H1 (cell line): ENCODE measurements around the gene CNTNAP3B. TPM values are rescaled to one million over a fixed set of nuclear protein-coding genes. Genes with fewer than 3 reads are reported as not detected.
"Not testable (repeated sequence)": the region's sequence is repeated elsewhere in the genome, so short reads cannot be mapped to it uniquely, and the experiment has no call there.

ENCODE experiments used
- CTCF ChIA-PET: fragments of 300-600 bp; sonication (Branson Sonifier 250); formaldehyde crosslinking; loops from one replicate; lab custom pipeline; 2021; ENCODE audit not compliant: partially characterized antibody; lab: Charles Lee
- POLR2A ChIA-PET: fragments of 300-600 bp; sonication (Branson Sonifier 250); formaldehyde crosslinking; loops from one replicate; lab custom pipeline; 2021; ENCODE audit warnings: inconsistent platforms; ENCODE audit not compliant: partially characterized antibody; lab: Charles Lee
- DNase-seq, 2 experiments: peaks; one replicate each; pipeline versions ENCODE4 v3.0.0 to v3.0.0-alpha.2; 2010 to 2022; ENCODE audit warnings: low spot score in 2 of 2, low read depth in 1 of 2, mixed read lengths in 1 of 2
- FAIRE-seq: peaks from 2 replicates; lab custom pipeline; 2011; peaks lifted over from hg19 to GRCh38; lab: Jason Lieb, UNC
- H2AFZ ChIP-seq: 2 replicates; pipeline ENCODE4 v1.8.1; 2012; ENCODE audit warnings: low read length, inconsistent platforms
- H2AK5ac ChIP-seq: 2 replicates; pipeline ENCODE4 v1.6.1; 2013; ENCODE audit warnings: low read depth, low read length
- H2BK120ac ChIP-seq: replicated peaks from 2 replicates; pipeline ENCODE3; 2013; ENCODE audit warnings: low read depth, low read length, inconsistent platforms
- H2BK12ac ChIP-seq: 2 replicates; pipeline ENCODE4 v1.6.1; 2013; ENCODE audit warnings: low read depth, low read length
- H2BK15ac ChIP-seq: 2 replicates; pipeline ENCODE4 v1.6.1; 2013; ENCODE audit warnings: low read length
- H2BK20ac ChIP-seq: 2 replicates; pipeline ENCODE4 v1.6.1; 2013; ENCODE audit warnings: low read length
- H2BK5ac ChIP-seq: 2 replicates; pipeline ENCODE4 v1.6.1; 2013; ENCODE audit warnings: low read depth, low read length
- H3K14ac ChIP-seq: 2 replicates; pipeline ENCODE4 v1.6.1; 2013; ENCODE audit warnings: inconsistent platforms; ENCODE audit not compliant: insufficient read length
- H3K18ac ChIP-seq: 2 replicates; pipeline ENCODE4 v1.6.1; 2013; ENCODE audit warnings: low read length; ENCODE audit errors: extremely low read depth
- H3K23ac ChIP-seq: 2 replicates; pipeline ENCODE4 v1.6.1; 2013; ENCODE audit warnings: inconsistent platforms; ENCODE audit not compliant: insufficient read length
- H3K23me2 ChIP-seq: 2 replicates; pipeline ENCODE4 v1.6.1; 2013; ENCODE audit warnings: low read depth, low read length
- H3K27ac ChIP-seq: 2 replicates; pipeline ENCODE4 v1.6.1; 2011; ENCODE audit warnings: low read depth, low read length, inconsistent platforms
- H3K27me3 ChIP-seq, 4 experiments: replicated peaks in 1 of 4; 1 replicate in 1 of 4; 2 replicates in 3 of 4; pipeline versions ENCODE4 v1.6.1 to v1.8.1; 2011 to 2013; ENCODE audit warnings: low read length in 3 of 4, mild to moderate bottlenecking in 3 of 4, inconsistent platforms in 2 of 4, mixed read lengths in 2 of 4, moderate library complexity in 1 of 4; ENCODE audit not compliant: control insufficient read depth in 3 of 4, insufficient read depth in 3 of 4; ENCODE audit errors: extremely low read depth in 1 of 4
- H3K36me3 ChIP-seq, 4 experiments: 2 replicates each; pipeline versions ENCODE4 v1.6.1 to v1.8.1; 2011 to 2013; ENCODE audit warnings: mild to moderate bottlenecking in 4 of 4, low read length in 3 of 4, moderate library complexity in 2 of 4, control low read depth in 1 of 4, inconsistent platforms in 1 of 4; ENCODE audit not compliant: insufficient read depth in 4 of 4, control insufficient read depth in 2 of 4
- H3K4ac ChIP-seq: replicated peaks from 2 replicates; pipeline ENCODE3; 2013; ENCODE audit warnings: low read length, low read depth, mixed read lengths, inconsistent platforms; ENCODE audit not compliant: insufficient read length
- H3K4me1 ChIP-seq, 4 experiments: replicated peaks in 1 of 4; 1 replicate in 1 of 4; 2 replicates in 3 of 4; pipeline versions ENCODE4 v1.6.1 to v1.8.1; 2011 to 2013; ENCODE audit warnings: low read length in 3 of 4, inconsistent platforms in 2 of 4, mixed read lengths in 1 of 4; ENCODE audit not compliant: insufficient read depth in 4 of 4, control insufficient read depth in 3 of 4
- H3K4me2 ChIP-seq, 2 experiments: 2 replicates each; pipeline versions ENCODE4 v1.6.1 to v1.8.1; 2011 to 2013; ENCODE audit warnings: low read depth in 2 of 2, low read length in 2 of 2, control low read depth in 1 of 2, inconsistent platforms in 1 of 2, mild to moderate bottlenecking in 1 of 2; ENCODE audit not compliant: insufficient read depth in 1 of 2
- H3K4me3 ChIP-seq, 4 experiments: fragments of 200-600, 300-600 bp in 1 of 4; sonication (generic), shearing (Covaris generic), sonication (Bioruptor Twin) in 1 of 4; 2 replicates each; pipeline versions ENCODE4 v1.5.1 to v1.8.1; 2011 to 2016; ENCODE audit warnings: low read length in 4 of 4, low read depth in 3 of 4, control low read depth in 2 of 4, inconsistent platforms in 2 of 4, mild to moderate bottlenecking in 2 of 4, mixed read lengths in 1 of 4, moderate library complexity in 1 of 4; ENCODE audit not compliant: insufficient read depth in 2 of 4; ENCODE audit errors: extremely low read depth in 1 of 4
- H3K56ac ChIP-seq: replicated peaks from 2 replicates; pipeline ENCODE3; 2013; ENCODE audit warnings: low read depth, mild to moderate bottlenecking, mixed read lengths, low read length, inconsistent platforms; ENCODE audit not compliant: insufficient read length
- H3K79me1 ChIP-seq: 2 replicates; pipeline ENCODE4 v1.6.1; 2013; ENCODE audit warnings: low read depth, low read length, control low read depth
- H3K79me2 ChIP-seq, 2 experiments: 2 replicates each; pipeline versions ENCODE4 v1.6.1 to v1.8.1; 2012 to 2013; ENCODE audit warnings: low read length in 2 of 2, mild to moderate bottlenecking in 2 of 2, inconsistent platforms in 1 of 2; ENCODE audit not compliant: insufficient read depth in 2 of 2, control insufficient read depth in 1 of 2
- H3K9ac ChIP-seq, 4 experiments: replicated peaks in 1 of 4; 1 replicate in 1 of 4; 2 replicates in 3 of 4; pipeline versions ENCODE4 v1.6.1 to v1.8.1; 2011 to 2013; ENCODE audit warnings: low read depth in 3 of 4, low read length in 3 of 4, control low read depth in 2 of 4, mild to moderate bottlenecking in 2 of 4, moderate library complexity in 2 of 4, inconsistent platforms in 1 of 4; ENCODE audit errors: extremely low read depth in 1 of 4
- H3K9me3 ChIP-seq, 2 experiments: 2 replicates each; pipeline versions ENCODE4 v1.6.1 to v1.8.1; 2012 to 2013; ENCODE audit warnings: mild to moderate bottlenecking in 2 of 2, moderate library complexity in 2 of 2, control low read depth in 1 of 2, inconsistent platforms in 1 of 2, low read depth in 1 of 2, low read length in 1 of 2, mixed read lengths in 1 of 2; ENCODE audit not compliant: insufficient read depth in 2 of 2
- H4K20me1 ChIP-seq, 2 experiments: replicated peaks in 1 of 2; 2 replicates each; pipeline versions ENCODE3 to v1.8.1; 2011 to 2013; ENCODE audit warnings: inconsistent platforms in 2 of 2, low read length in 2 of 2, mild to moderate bottlenecking in 1 of 2; ENCODE audit not compliant: insufficient read depth in 2 of 2, control insufficient read depth in 1 of 2
- H4K5ac ChIP-seq: 2 replicates; pipeline ENCODE4 v1.6.1; 2013; ENCODE audit warnings: low read length, low read depth, mixed read lengths, inconsistent platforms; ENCODE audit not compliant: insufficient read length
- H4K8ac ChIP-seq: 2 replicates; pipeline ENCODE4 v1.8.0; 2013; ENCODE audit warnings: mild to moderate bottlenecking, moderate library complexity, low read length, inconsistent platforms; ENCODE audit not compliant: insufficient read depth; ENCODE audit errors: extremely low read depth
- H4K91ac ChIP-seq: replicated peaks from 2 replicates; pipeline ENCODE3; 2013; ENCODE audit warnings: low read length, mixed read lengths, inconsistent platforms; ENCODE audit not compliant: insufficient read length
- WGBS, 2 experiments: shearing (Covaris generic) in 1 of 2; methylation state at CpG; one replicate each; pipeline versions ENCODE4 v1.1.6 to v1.1.7; 2013 to 2015; ENCODE audit warnings: low lambda C conversion rate in 2 of 2, mixed read lengths in 2 of 2, inconsistent platforms in 1 of 2, low coverage in 1 of 2, missing lambda C conversion rate in 1 of 2; ENCODE audit not compliant: insufficient replicate concordance in 2 of 2, insufficient coverage in 1 of 2, insufficient read length in 1 of 2; ENCODE audit errors: extremely low coverage in 1 of 2, missing lambda C conversion rate in 1 of 2; 5-methylcytosine and 5-hydroxymethylcytosine counted together
- polyA plus RNA-seq, 7 experiments: library from polyadenylated mRNA; depleted of rRNA in 3 of 7; stranded (reverse) in 5 of 7; unstranded in 2 of 7; fragments of >200 nt in 5 of 7; fragments of 200-250 nt in 2 of 7; gene quantifications; 1 replicate in 5 of 7; 2 replicates in 1 of 7; 4 replicates in 1 of 7; pipeline versions ENCODE4 v1.2.1 to v1.2.3, GENCODE V29; 2011 to 2013; ENCODE audit warnings: missing spikeins in 2 of 7, mixed read lengths in 2 of 7
- total RNA-seq: library from RNA; stranded (reverse); fragmentation: NEBNext Ultra II Directional; extraction: Animal tissue kit (Norgen Biotek cat#: 25700); gene quantifications from 2 replicates; pipeline ENCODE4 v1.2.1, GENCODE V29; 2021

The CNTNAP3B gene
- total and polyA plus RNA-seq, 2 of the 8 experiments (the other 6 are each of a cell fraction or from before 2014, with no cell fraction given), result 1.3 to 2.9 TPM

DNA sequence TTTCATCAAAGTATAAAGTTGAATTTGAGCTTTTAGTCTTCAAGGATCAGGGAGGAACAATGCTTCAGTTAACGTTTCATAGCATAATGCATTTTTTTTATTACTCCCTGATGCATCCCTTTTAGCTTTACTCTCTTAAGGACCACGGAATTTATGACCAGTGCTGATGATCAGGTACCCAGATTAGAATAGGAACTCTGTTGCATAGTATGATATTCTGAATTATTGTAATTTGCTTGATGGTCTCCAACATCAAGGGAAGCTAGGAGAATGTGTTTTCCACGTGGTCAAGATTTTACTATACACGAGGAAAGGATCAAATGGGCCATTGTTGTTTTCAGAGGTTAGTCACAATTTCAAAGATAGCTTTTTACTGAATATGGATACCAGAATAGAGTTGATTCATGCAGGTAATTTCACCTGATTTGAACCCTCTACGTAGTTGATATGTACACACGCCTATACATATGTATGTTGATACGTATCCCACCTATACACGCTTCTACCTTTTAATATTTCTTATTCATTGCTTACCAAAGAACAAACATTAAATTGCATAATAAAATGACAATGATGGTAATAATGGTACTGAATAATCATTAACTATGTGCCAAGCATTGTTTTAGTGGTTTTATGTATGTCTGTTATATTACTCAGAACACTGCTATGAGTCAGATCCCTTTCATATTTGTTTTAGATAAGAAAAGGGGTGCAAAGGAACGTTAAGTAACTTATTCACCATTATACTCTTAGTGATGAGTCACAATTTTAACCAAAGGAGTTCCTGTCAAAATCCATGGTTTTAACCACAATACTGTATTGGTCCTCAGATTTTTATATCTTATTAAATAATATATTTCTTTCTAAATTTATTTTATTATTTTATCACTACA, 277.1 kb downstream of the CNTNAP3B start:
- H3K4ac ChIP-seq, H3K9me3 ChIP-seq, H3K23ac ChIP-seq, H3K56ac ChIP-seq, H3K4me1 ChIP-seq, H2BK20ac ChIP-seq, H3K79me1 ChIP-seq, H4K20me1 ChIP-seq, H3K79me2 ChIP-seq, H2BK15ac ChIP-seq, H3K23me2 ChIP-seq, H3K14ac ChIP-seq, H2BK5ac ChIP-seq, H3K18ac ChIP-seq, FAIRE-seq, H3K27ac ChIP-seq, H2AFZ ChIP-seq, H2BK12ac ChIP-seq, H2AK5ac ChIP-seq, DNase-seq, POLR2A ChIA-PET, H3K36me3 ChIP-seq, H3K4me3 ChIP-seq, H3K27me3 ChIP-seq, H4K8ac ChIP-seq, H2BK120ac ChIP-seq, H3K4me2 ChIP-seq, H4K5ac ChIP-seq, H4K91ac ChIP-seq, H3K9ac ChIP-seq, CTCF ChIA-PET: not testable (repeated sequence)
- no CpG with 5 or more reads among the region's 9 CpGs for WGBS, 2 experiments

- H3K9ac ChIP-seq, H3K79me1 ChIP-seq, H2BK12ac ChIP-seq, H4K8ac ChIP-seq, H2BK120ac ChIP-seq, H3K79me2 ChIP-seq, H3K4me1 ChIP-seq, H2AK5ac ChIP-seq, H3K18ac ChIP-seq, H3K4me3 ChIP-seq, H3K23me2 ChIP-seq, H3K27me3 ChIP-seq, H3K56ac ChIP-seq, H3K9me3 ChIP-seq, H3K4me2 ChIP-seq, H3K27ac ChIP-seq, DNase-seq, H2AFZ ChIP-seq, H3K4ac ChIP-seq, H3K36me3 ChIP-seq, H2BK20ac ChIP-seq, H3K23ac ChIP-seq, H4K5ac ChIP-seq, H2BK5ac ChIP-seq, POLR2A ChIA-PET, H4K20me1 ChIP-seq, H4K91ac ChIP-seq, FAIRE-seq, H2BK15ac ChIP-seq, CTCF ChIA-PET, H3K14ac ChIP-seq: not testable (repeated sequence)
- WGBS, 2 experiments, result no CpG with 5 or more reads among the region's 7 CpGs
Measured at GRCh38 chr9:41847829-41848228, 281.4 kb downstream of the CNTNAP3B start.
